Gastrocnemius medialis (tissue), 4 donors: ENCODE results near the gene NFKBIB.

Experiments used
- POLR2A ChIP-seq, 2 donors: fragments of 450-650 bp; IDR thresholded peaks; one replicate each; pipeline ENCODE4 v1.6.1; 2017; ENCODE audit warnings: antibody characterized with exemption in 2 of 2, mild to moderate bottlenecking in 2 of 2, moderate library complexity in 2 of 2
- TF ChIP-seq, protein P1 (sequence below), 5 experiments: fragments of 450-650 bp in 3 of 5; fragments of 200-600 bp in 2 of 5; sonication (generic) in 2 of 5; IDR thresholded peaks in 4 of 5; conservative IDR thresholded peaks in 1 of 5; 1 replicate in 4 of 5; 2 replicates in 1 of 5; pipeline ENCODE4 v1.5.1; 2016 to 2019; ENCODE audit warnings: antibody characterized with exemption in 5 of 5, mild to moderate bottlenecking in 3 of 5, moderate library complexity in 3 of 5

DNA sequence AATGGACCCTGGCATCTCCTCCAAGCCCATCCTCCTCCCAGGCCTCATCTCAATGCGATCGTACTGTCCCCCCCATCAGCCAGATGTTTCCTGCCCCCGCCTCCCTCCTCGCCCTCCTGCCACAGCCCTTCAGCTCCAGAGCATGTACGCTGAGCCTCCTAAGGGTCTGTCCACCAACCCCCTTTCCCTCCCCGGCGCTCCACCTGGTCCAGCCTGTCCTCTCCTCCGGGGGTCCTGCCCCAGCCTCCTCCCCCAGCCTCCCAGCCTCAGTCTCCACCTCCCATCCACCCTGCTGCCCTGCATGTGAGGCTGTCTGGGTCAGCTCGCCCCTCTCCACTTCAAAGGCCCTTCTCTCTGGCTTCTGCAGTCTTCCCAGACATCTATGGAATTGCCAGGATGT lies 4.8 kb upstream of the NFKBIB start:
- TF ChIP-seq, protein P1, sequence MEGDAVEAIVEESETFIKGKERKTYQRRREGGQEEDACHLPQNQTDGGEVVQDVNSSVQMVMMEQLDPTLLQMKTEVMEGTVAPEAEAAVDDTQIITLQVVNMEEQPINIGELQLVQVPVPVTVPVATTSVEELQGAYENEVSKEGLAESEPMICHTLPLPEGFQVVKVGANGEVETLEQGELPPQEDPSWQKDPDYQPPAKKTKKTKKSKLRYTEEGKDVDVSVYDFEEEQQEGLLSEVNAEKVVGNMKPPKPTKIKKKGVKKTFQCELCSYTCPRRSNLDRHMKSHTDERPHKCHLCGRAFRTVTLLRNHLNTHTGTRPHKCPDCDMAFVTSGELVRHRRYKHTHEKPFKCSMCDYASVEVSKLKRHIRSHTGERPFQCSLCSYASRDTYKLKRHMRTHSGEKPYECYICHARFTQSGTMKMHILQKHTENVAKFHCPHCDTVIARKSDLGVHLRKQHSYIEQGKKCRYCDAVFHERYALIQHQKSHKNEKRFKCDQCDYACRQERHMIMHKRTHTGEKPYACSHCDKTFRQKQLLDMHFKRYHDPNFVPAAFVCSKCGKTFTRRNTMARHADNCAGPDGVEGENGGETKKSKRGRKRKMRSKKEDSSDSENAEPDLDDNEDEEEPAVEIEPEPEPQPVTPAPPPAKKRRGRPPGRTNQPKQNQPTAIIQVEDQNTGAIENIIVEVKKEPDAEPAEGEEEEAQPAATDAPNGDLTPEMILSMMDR (IDR thresholded peaks at IDR 0.05 in 4 of 5, conservative IDR thresholded peaks at IDR 0.05 in 1 of 5): no peak
- TF ChIP-seq POLR2A (IDR thresholded peaks at IDR 0.05): no peak
